ENCODE data around the gene EIF2D.

EIF2D gene

GRCh38 chr1:206609229-206609991, 2.9 kb downstream of the EIF2D start:
- Histone ChIP-seq H3K4me2 (peak overlapping the region; percentile 57), H3K36me3 (peaks cover 52% of the 10 kb centered on the region), H3K9me3 (no peaks in the 10 kb centered on the region), H3K27ac (0 out of 2 replicates have a peak overlapping the region, but pooled peaks have one; percentile 4), H3K9ac (peak overlapping the region; percentile 17), H3K4me1 (peaks cover 35% of the 10 kb centered on the region), H4K20me1 (no peaks in the 10 kb centered on the region), H3K4me3 (no peak overlapping the region), H3K27me3 (no peaks in the 10 kb centered on the region)
- no peak for TF ChIP-seq Cebpa-rat (IDR thresholded peaks at IDR 0.05)

- no peaks in the 10 kb centered on the region for H4K20me1 ChIP-seq
- peaks cover 35% of the 10 kb centered on the region for H3K4me1 ChIP-seq
- no peak for TF ChIP-seq Cebpa-rat (IDR thresholded peaks at IDR 0.05)
- no peak overlapping the region for H3K4me3 ChIP-seq
- no peak overlapping the region for H3K4me2 ChIP-seq
- H3K27me3 ChIP-seq: no peaks in the 10 kb centered on the region
- H3K9me3 ChIP-seq: no peaks in the 10 kb centered on the region
- no peak overlapping the region for H3K9ac ChIP-seq
- no peak overlapping the region for H3K27ac ChIP-seq
- H3K36me3 ChIP-seq: peaks cover 64% of the 10 kb centered on the region
Observed at GRCh38 chr1:206608108-206608698, 4.1 kb downstream of the EIF2D start.

DNA sequence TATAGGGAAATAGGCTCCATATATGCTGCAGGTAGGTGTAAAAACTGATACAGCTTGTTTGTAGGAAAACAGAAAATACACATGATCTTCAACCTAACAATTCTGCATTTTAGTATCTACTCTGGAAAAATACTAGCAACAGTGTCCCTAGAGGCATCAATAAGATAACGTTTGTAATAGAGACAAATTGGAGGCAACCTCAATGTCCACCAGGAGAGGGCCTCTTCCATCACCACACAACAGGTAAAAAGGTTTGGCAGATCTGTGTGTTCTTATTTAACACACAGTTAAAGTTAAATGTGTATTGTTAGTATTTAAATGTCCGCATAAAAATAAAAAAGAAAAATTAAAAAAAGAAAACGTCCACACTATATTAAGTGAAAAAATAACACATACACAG, 5.4 kb downstream of the EIF2D start:
- Histone ChIP-seq H3K9me3 (no peaks in the 10 kb centered on the region), H3K4me2 (no peak overlapping the region), H3K4me1 (peaks cover 31% of the 10 kb centered on the region), H3K27me3 (no peaks in the 10 kb centered on the region), H3K36me3 (peaks cover 78% of the 10 kb centered on the region), H3K27ac (no peak overlapping the region), H4K20me1 (no peaks in the 10 kb centered on the region), H3K4me3 (no peak overlapping the region), H3K9ac (no peak overlapping the region)
- TF ChIP-seq Cebpa-rat (IDR thresholded peaks at IDR 0.05): no peak

GRCh38 chr1:206604861-206605260, 7.4 kb downstream of the EIF2D start:
- H3K9me3 ChIP-seq: no peaks in the 10 kb centered on the region
- H3K4me2 ChIP-seq: no peak overlapping the region
- no peak overlapping the region for H3K4me3 ChIP-seq
- no peak for TF ChIP-seq Cebpa-rat (IDR thresholded peaks at IDR 0.05)
- 0 out of 2 replicates have a peak overlapping the region, but pooled peaks have one; percentile 2 for H3K9ac ChIP-seq
- H3K4me1 ChIP-seq: peaks cover 16% of the 10 kb centered on the region
- no peaks in the 10 kb centered on the region for H3K27me3 ChIP-seq
- peaks cover 86% of the 10 kb centered on the region for H3K36me3 ChIP-seq
- no peaks in the 10 kb centered on the region for H4K20me1 ChIP-seq
- no peak overlapping the region for H3K27ac ChIP-seq

- no peak for TF ChIP-seq Cebpa-rat (IDR thresholded peaks at IDR 0.05)
- H3K9ac ChIP-seq: no peak overlapping the region
- no peak overlapping the region for H3K27ac ChIP-seq
- no peaks in the 10 kb centered on the region for H3K4me1 ChIP-seq
- H3K4me3 ChIP-seq: no peak overlapping the region
- H3K36me3 ChIP-seq: peaks cover 100% of the 10 kb centered on the region
- H3K9me3 ChIP-seq: no peaks in the 10 kb centered on the region
- no peaks in the 10 kb centered on the region for H3K27me3 ChIP-seq
- no peak overlapping the region for H3K4me2 ChIP-seq
- H4K20me1 ChIP-seq: no peaks in the 10 kb centered on the region
Observed at GRCh38 chr1:206600527-206600926, 11.7 kb downstream of the EIF2D start.

GRCh38 chr1:206596319-206596666, 16.0 kb downstream of the EIF2D start:
- Histone ChIP-seq H3K9me3 (no peaks in the 10 kb centered on the region), H3K27ac (no peak overlapping the region), H3K36me3 (peaks cover 98% of the 10 kb centered on the region), H4K20me1 (peaks cover 23% of the 10 kb centered on the region; the same call in 1 of the 2 replicates), H3K4me1 (no peaks in the 10 kb centered on the region), H3K27me3 (no peaks in the 10 kb centered on the region), H3K9ac (no peak overlapping the region), H3K4me2 (no peak overlapping the region), H3K4me3 (no peak overlapping the region)
- TF ChIP-seq Cebpa-rat (IDR thresholded peaks at IDR 0.05): no peak

DNA sequence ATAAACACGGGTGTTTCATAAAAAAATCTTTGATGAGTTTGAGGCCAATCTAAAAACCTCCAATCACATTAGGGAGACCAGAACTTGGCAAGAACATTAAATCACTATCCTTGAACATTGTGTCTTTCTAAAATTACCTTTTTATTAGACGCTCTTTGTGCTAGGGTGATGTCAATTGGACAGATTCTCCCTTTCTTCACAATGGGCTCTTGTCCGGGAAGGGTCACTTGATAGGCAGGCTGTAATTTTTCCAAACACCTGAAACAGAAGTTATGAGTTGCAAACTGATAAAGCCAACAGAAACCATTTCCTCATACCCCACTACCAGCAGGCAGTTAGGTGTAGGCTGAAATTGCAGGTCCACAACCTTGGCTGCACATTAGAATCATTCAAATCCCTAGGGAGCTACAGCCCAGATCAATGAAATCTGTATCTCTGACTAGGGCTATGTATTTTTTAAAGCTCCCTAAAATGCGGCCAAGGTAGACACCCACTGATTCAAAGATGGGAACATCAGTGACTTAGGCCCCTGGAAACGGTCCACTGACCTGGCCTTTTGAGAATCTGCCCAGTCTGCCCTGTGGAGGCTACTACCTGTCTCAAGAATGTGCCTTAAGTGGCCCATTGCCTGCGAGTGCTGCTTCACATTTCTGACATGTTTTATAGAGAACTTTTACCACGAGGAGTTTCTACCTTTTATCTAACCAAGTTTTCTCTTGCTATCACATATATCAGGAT, 16.5 kb downstream of the EIF2D start:
- H3K27me3 ChIP-seq: no peaks in the 10 kb centered on the region
- H3K4me1 ChIP-seq: no peaks in the 10 kb centered on the region
- H3K27ac ChIP-seq: no peak overlapping the region
- TF ChIP-seq Cebpa-rat (IDR thresholded peaks at IDR 0.05): no peak
- no peak overlapping the region for H3K4me3 ChIP-seq
- H3K9ac ChIP-seq: no peak overlapping the region
- H3K36me3 ChIP-seq: peaks cover 98% of the 10 kb centered on the region
- no peak overlapping the region for H3K4me2 ChIP-seq
- H3K9me3 ChIP-seq: no peaks in the 10 kb centered on the region
- H4K20me1 ChIP-seq: peaks cover 25% of the 10 kb centered on the region; the same call in 1 of the 2 replicates

DNA sequence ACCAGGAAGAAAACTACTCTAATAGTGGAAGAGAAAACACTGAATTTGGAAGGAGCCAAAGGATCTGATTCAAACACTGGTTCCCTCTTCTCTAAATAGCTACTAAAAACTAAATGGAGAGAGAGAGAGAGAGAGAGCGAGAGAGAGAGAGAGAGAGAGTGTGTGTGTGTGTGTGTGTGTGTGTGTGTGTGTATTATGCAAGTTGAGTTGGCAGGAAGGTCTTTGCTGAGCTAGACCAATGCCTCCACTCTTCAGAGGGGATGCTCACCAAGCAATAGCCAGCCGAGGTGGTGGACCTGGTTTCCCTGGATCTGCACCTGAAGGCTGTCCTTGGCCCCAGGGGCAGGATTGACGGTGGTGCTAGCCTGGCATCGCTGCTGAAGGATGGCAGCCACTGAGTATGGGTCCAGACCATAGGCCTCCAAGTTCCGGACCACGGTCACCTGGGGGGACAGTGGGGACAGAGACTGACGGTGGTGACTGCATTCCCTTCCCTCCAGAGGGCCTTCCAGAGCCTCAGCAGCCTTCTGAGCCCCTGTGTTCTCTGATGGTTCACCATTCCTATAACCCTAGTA, 18.8 kb downstream of the EIF2D start:
- no peak overlapping the region for H3K4me2 ChIP-seq
- H3K27ac ChIP-seq: no peak overlapping the region
- peaks cover 98% of the 10 kb centered on the region for H3K36me3 ChIP-seq
- H3K4me1 ChIP-seq: no peaks in the 10 kb centered on the region
- no peak overlapping the region for H3K9ac ChIP-seq
- peaks cover 43% of the 10 kb centered on the region for H4K20me1 ChIP-seq
- no peak overlapping the region for H3K4me3 ChIP-seq
- no peaks in the 10 kb centered on the region for H3K9me3 ChIP-seq
- no peaks in the 10 kb centered on the region for H3K27me3 ChIP-seq
- TF ChIP-seq Cebpa-rat (IDR thresholded peaks at IDR 0.05): no peak

DNA sequence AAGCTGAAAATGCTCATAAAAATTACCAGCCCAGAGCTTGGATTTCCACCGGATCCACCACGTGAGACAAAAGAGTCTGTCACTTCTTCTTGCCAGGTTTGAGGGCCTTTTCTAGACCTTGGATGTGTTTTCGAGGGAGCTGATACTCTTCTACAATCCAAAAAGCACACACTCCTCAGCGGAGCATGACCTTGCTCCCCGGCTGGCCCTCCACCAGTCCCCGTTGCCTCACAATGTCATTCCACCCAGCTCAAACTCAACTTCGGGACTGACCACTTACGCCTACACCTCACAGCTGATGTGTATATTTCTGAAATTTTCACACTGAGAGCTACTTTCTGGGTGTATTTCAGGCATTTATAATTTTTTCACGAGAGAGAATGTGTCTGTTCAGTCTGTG, 20.6 kb downstream of the EIF2D start:
- Histone ChIP-seq H3K27me3 (no peaks in the 10 kb centered on the region), H3K4me3 (no peak overlapping the region), H4K20me1 (peaks cover 60% of the 10 kb centered on the region), H3K4me2 (no peak overlapping the region), H3K4me1 (no peaks in the 10 kb centered on the region), H3K36me3 (peaks cover 98% of the 10 kb centered on the region), H3K9ac (no peak overlapping the region), H3K9me3 (no peaks in the 10 kb centered on the region), H3K27ac (no peak overlapping the region)
- TF ChIP-seq Cebpa-rat (IDR thresholded peaks at IDR 0.05): no peak

DNA sequence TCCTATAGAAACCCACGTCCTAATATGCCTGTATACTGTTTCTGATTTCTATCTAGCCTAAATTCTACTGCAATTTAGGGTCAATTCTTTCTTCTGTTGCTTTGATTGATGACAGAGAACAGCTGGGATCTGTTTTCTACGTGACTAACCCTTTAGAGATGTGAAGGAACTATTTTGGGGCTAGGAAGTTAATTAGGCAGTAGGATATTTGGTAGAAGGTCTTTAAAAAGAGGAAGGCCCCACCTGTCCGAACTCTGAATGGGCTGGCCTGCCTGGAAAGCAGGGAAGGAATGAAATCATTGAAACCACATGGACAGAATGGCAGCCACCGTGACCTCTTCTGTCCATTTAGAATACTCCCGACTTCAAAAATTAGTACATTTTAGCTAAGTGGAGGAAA, 21.0 kb downstream of the EIF2D start:
- Histone ChIP-seq H3K36me3 (peaks cover 98% of the 10 kb centered on the region), H3K9ac (no peak overlapping the region), H3K9me3 (no peaks in the 10 kb centered on the region), H3K4me2 (no peak overlapping the region), H3K4me3 (no peak overlapping the region), H3K27me3 (no peaks in the 10 kb centered on the region), H3K4me1 (no peaks in the 10 kb centered on the region), H4K20me1 (peaks cover 65% of the 10 kb centered on the region), H3K27ac (no peak overlapping the region)
- no peak for TF ChIP-seq Cebpa-rat (IDR thresholded peaks at IDR 0.05)

Data from BLaER1 (cell line).